Spleen (tissue), 7 donors: Measurements from ENCODE around the gene CFAP99.

Experiments
- POLR2AphosphoS5 ChIP-seq, 3 donors: sonication (generic); formaldehyde crosslinking; IDR thresholded peaks; one replicate each; pipeline ENCODE4 v1.5.1; 2017; ENCODE audit warnings: antibody characterized with exemption in 3 of 3
- TF ChIP-seq, protein P1 (sequence below), 11 experiments: fragments of 200-600 bp in 7 of 11; fragments of 450-650 bp in 4 of 11; sonication (generic) in 4 of 11; IDR thresholded peaks in 8 of 11; conservative IDR thresholded peaks in 3 of 11; 1 replicate in 7 of 11; 2 replicates in 4 of 11; pipeline versions ENCODE4 v1.4.0 to v1.8.0; 2016 to 2021; ENCODE audit warnings: antibody characterized with exemption in 11 of 11, inconsistent platforms in 4 of 11, mild to moderate bottlenecking in 1 of 11
- donor health status: DM: no; HTN: no; CAD: no; lungs with moderate emphysema.
- donor health status: DM: no; HTN: no; CAD: no.
- donor health status: DM: no; HTN: no; CAD: no.

DNA sequence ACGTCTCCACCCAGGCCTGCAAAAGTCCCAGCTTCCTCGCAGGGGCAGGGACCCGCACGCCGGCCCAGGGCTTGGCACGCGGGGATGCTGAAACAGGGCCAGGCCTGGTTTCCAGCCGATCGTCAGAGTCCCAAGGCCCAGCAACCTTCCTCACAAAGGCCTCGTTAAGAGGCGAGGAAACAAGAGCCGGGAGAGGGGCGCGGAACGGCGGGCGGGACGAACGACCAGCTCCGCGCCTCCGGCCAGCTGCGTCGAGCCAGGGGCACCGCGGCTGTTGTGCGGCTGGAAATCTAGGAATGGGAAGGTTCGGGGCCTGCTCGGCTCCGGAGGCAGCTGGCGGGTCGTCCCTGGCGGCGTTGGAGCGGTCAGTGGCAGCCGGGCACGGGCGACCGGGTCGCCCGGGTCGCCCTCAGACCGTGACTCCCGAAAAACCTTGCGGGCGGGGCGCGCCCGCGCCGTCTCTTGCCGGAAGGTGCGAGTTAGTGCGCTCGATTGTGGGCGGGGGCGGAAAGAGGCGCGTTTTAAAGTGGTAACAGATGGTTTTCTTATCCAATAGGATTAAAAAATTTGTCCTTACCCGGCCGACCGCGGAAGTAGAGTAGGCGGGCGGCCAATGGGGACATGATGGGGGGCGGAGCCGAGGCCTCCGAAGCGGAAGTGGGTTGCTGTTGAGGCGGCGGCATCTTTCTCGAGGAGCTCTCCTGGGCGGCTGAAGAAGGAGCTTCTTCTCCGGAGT lies 49.9 kb downstream of the CFAP99 start, which contains the start of gene RNF4:
- TF ChIP-seq, protein P1, sequence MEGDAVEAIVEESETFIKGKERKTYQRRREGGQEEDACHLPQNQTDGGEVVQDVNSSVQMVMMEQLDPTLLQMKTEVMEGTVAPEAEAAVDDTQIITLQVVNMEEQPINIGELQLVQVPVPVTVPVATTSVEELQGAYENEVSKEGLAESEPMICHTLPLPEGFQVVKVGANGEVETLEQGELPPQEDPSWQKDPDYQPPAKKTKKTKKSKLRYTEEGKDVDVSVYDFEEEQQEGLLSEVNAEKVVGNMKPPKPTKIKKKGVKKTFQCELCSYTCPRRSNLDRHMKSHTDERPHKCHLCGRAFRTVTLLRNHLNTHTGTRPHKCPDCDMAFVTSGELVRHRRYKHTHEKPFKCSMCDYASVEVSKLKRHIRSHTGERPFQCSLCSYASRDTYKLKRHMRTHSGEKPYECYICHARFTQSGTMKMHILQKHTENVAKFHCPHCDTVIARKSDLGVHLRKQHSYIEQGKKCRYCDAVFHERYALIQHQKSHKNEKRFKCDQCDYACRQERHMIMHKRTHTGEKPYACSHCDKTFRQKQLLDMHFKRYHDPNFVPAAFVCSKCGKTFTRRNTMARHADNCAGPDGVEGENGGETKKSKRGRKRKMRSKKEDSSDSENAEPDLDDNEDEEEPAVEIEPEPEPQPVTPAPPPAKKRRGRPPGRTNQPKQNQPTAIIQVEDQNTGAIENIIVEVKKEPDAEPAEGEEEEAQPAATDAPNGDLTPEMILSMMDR (IDR thresholded peaks at IDR 0.05 in 8 of 11, conservative IDR thresholded peaks at IDR 0.05 in 3 of 11) = peak in 3 of 11 experiments; percentile 9 to 41 (median 15)
- peak; percentile 85 to 90 (median 86) for TF ChIP-seq POLR2AphosphoS5 (IDR thresholded peaks at IDR 0.05)
